Liver (tissue), 9 donors: ENCODE results near the gene CATSPERZ. TPM values are rescaled to one million over a fixed set of nuclear protein-coding genes. Genes with fewer than 3 reads are reported as not detected.

ENCODE experiments used
- DNase-seq: peaks from one replicate; pipeline ENCODE4 v3.0.0-alpha.2; 2017; ENCODE audit warnings: low spot score
- H3K27ac ChIP-seq, 2 donors: one replicate each; pipeline ENCODE4 v1.7.0; 2013; ENCODE audit warnings: inconsistent platforms in 2 of 2, low read length in 2 of 2, control low read depth in 1 of 2, low read depth in 1 of 2, mild to moderate bottlenecking in 1 of 2
- H3K27me3 ChIP-seq, 4 donors: one replicate each; pipeline versions ENCODE4 v1.6.1 to v1.7.0; 2013; ENCODE audit warnings: low read length in 3 of 4, inconsistent platforms in 1 of 4, mild to moderate bottlenecking in 1 of 4, moderate library complexity in 1 of 4; ENCODE audit not compliant: control insufficient read depth in 4 of 4, insufficient read depth in 4 of 4
- H3K36me3 ChIP-seq, 4 donors: one replicate each; pipeline versions ENCODE4 v1.6.1 to v1.7.0; 2013; ENCODE audit warnings: low read length in 3 of 4, mild to moderate bottlenecking in 3 of 4, low read depth in 1 of 4, moderate library complexity in 1 of 4; ENCODE audit not compliant: control insufficient read depth in 4 of 4, insufficient read depth in 3 of 4
- H3K4me1 ChIP-seq, 4 donors: one replicate each; pipeline versions ENCODE4 v1.6.1 to v1.7.0; 2013; ENCODE audit warnings: low read length in 3 of 4, mild to moderate bottlenecking in 3 of 4, moderate library complexity in 1 of 4; ENCODE audit not compliant: control insufficient read depth in 4 of 4, insufficient read depth in 4 of 4
- H3K4me3 ChIP-seq, 3 donors: one replicate each; pipeline versions ENCODE4 v1.6.1 to v1.7.0; 2013; ENCODE audit warnings: low read length in 3 of 3, control low read depth in 1 of 3, low read depth in 1 of 3, mild to moderate bottlenecking in 1 of 3
- H3K9ac ChIP-seq, 2 donors: one replicate each; pipeline ENCODE4 v1.7.0; 2013; ENCODE audit warnings: low read length in 2 of 2, mild to moderate bottlenecking in 2 of 2, moderate library complexity in 2 of 2, control low read depth in 1 of 2, low read depth in 1 of 2
- H3K9me3 ChIP-seq, 4 donors: one replicate each; pipeline versions ENCODE4 v1.6.1 to v1.7.0; 2013; ENCODE audit warnings: low read length in 3 of 4; ENCODE audit not compliant: control insufficient read depth in 4 of 4
- ATF3 ChIP-seq: IDR thresholded peaks from 2 replicates; pipeline ENCODE4 v1.6.1; 2016; ENCODE audit warnings: antibody characterized with exemption
- CTCF ChIP-seq: fragments of 150-350 bp; IDR thresholded peaks from 2 replicates; pipeline ENCODE4 v1.5.1; 2017; ENCODE audit warnings: improper control_type of control experiment, low read depth, low read length; ENCODE audit not compliant: missing input control
- EGR1 ChIP-seq, 2 donors: IDR thresholded peaks; 2 replicates each; pipeline ENCODE4 v1.6.1; 2016 to 2018; ENCODE audit warnings: antibody characterized with exemption in 2 of 2, low read depth in 2 of 2
- FOXA1 ChIP-seq: IDR thresholded peaks from 2 replicates; pipeline ENCODE4 v1.6.1; 2016; ENCODE audit warnings: antibody characterized with exemption
- FOXA2 ChIP-seq: IDR thresholded peaks from 2 replicates; pipeline ENCODE4 v1.6.1; 2016; ENCODE audit warnings: antibody characterized with exemption
- GABPA ChIP-seq, 2 donors: IDR thresholded peaks in 1 of 2; conservative IDR thresholded peaks in 1 of 2; 2 replicates each; pipeline ENCODE4 v1.6.1; 2016; ENCODE audit warnings: antibody characterized with exemption in 2 of 2, mild to moderate bottlenecking in 1 of 2, moderate library complexity in 1 of 2
- HNF4A ChIP-seq, 2 donors: conservative IDR thresholded peaks; 2 replicates each; pipeline ENCODE4 v1.6.1; 2016; ENCODE audit warnings: antibody characterized with exemption in 2 of 2, mild to moderate bottlenecking in 2 of 2
- HNF4G ChIP-seq: IDR thresholded peaks from 2 replicates; pipeline ENCODE4 v1.6.1; 2016; ENCODE audit warnings: antibody characterized with exemption
- JUND ChIP-seq, 2 donors: IDR thresholded peaks; 2 replicates each; pipeline ENCODE4 v1.6.1; 2016; ENCODE audit warnings: antibody characterized with exemption in 2 of 2
- MAX ChIP-seq: IDR thresholded peaks from 2 replicates; pipeline ENCODE4 v1.6.1; 2016; ENCODE audit warnings: antibody characterized with exemption
- NR2F2 ChIP-seq: IDR thresholded peaks from 2 replicates; pipeline ENCODE4 v1.6.1; 2016; ENCODE audit warnings: antibody characterized with exemption
- RAD21 ChIP-seq, 2 donors: IDR thresholded peaks; 2 replicates each; pipeline ENCODE4 v1.6.1; 2016; ENCODE audit warnings: antibody characterized with exemption in 2 of 2, mild to moderate bottlenecking in 2 of 2
- REST ChIP-seq: IDR thresholded peaks from 2 replicates; pipeline ENCODE4 v1.6.1; 2016; ENCODE audit warnings: antibody characterized with exemption, mild to moderate bottlenecking
- RXRA ChIP-seq, 2 donors: IDR thresholded peaks; 2 replicates each; pipeline ENCODE4 v1.6.1; 2017 to 2018; ENCODE audit warnings: antibody characterized with exemption in 2 of 2, mild to moderate bottlenecking in 1 of 2
- SP1 ChIP-seq: IDR thresholded peaks from 2 replicates; pipeline ENCODE4 v1.6.1; 2018; ENCODE audit warnings: antibody characterized with exemption, mild to moderate bottlenecking
- TAF1 ChIP-seq: conservative IDR thresholded peaks from 2 replicates; pipeline ENCODE4 v1.6.1; 2016; ENCODE audit warnings: antibody characterized with exemption, mild to moderate bottlenecking
- YY1 ChIP-seq: IDR thresholded peaks from 2 replicates; pipeline ENCODE4 v1.6.1; 2016; ENCODE audit warnings: antibody characterized with exemption, mild to moderate bottlenecking
- WGBS: extraction: QIAGEN DNeasy Blood & Tissue Kit; methylation state at CpG from one replicate; pipeline ENCODE4 v1.1.7; 2013; 5-methylcytosine and 5-hydroxymethylcytosine counted together
- polyA plus RNA-seq, 2 donors: library from polyadenylated mRNA; stranded (reverse) in 1 of 2; unstranded in 1 of 2; fragments of 200-250 nt in 1 of 2; fragments of >200 nt in 1 of 2; fragmentation: Nextera tagmentation in 1 of 2; extraction: Ambion mirVana in 1 of 2; gene quantifications; one replicate each; pipeline versions ENCODE4 v1.2.1 to v1.2.3, GENCODE V29; 2013 to 2015
- total RNA-seq, 2 donors: library from RNA; depleted of rRNA; stranded (reverse); fragments of >200 nt; gene quantifications; one replicate each; pipeline ENCODE4 v1.2.3, GENCODE V29; 2014
- TF ChIP-seq, protein P1 (sequence below): IDR thresholded peaks from 2 replicates; pipeline ENCODE4 v1.6.1; 2016; ENCODE audit warnings: antibody characterized with exemption
- donor health status: healthy.
- donor health status: healthy.
- donor health status: healthy.
- donor health status: healthy.
- donor health status: healthy.

CATSPERZ gene
- total and polyA plus RNA-seq, 4 donors = 0.42 TPM; not detected in 3

- H3K9ac ChIP-seq = peak within 1 kb of the TSS; percentile 84 to 87
- TF ChIP-seq MAX = no peak
- no peak for TF ChIP-seq ATF3
- TF ChIP-seq HNF4G = no peak
- TF ChIP-seq YY1 = peak; percentile 60
- TF ChIP-seq, protein P1, sequence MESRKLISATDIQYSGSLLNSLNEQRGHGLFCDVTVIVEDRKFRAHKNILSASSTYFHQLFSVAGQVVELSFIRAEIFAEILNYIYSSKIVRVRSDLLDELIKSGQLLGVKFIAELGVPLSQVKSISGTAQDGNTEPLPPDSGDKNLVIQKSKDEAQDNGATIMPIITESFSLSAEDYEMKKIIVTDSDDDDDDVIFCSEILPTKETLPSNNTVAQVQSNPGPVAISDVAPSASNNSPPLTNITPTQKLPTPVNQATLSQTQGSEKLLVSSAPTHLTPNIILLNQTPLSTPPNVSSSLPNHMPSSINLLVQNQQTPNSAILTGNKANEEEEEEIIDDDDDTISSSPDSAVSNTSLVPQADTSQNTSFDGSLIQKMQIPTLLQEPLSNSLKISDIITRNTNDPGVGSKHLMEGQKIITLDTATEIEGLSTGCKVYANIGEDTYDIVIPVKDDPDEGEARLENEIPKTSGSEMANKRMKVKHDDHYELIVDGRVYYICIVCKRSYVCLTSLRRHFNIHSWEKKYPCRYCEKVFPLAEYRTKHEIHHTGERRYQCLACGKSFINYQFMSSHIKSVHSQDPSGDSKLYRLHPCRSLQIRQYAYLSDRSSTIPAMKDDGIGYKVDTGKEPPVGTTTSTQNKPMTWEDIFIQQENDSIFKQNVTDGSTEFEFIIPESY = no peak
- TF ChIP-seq JUND (IDR thresholded peaks at IDR 0.05) = no peak
- TF ChIP-seq NR2F2 = no peak
- no peak for TF ChIP-seq HNF4A (conservative IDR thresholded peaks at IDR 0.05)
- peak; percentile 62 for TF ChIP-seq REST
- TF ChIP-seq SP1 = peak; percentile 81
- no peak for TF ChIP-seq RAD21 (IDR thresholded peaks at IDR 0.05)
- peak; percentile 28 to 47 for TF ChIP-seq EGR1 (IDR thresholded peaks at IDR 0.05; ENCODE audit: low read depth in 2 of 2)
- no peak for TF ChIP-seq FOXA2
- no peak for TF ChIP-seq CTCF
- peak in 1 of 2 donors; percentile 26 for TF ChIP-seq GABPA (IDR thresholded peaks at IDR 0.05 in 1 of 2, conservative IDR thresholded peaks at IDR 0.05 in 1 of 2)
- TF ChIP-seq FOXA1 = peak; percentile 12
- no peak for TF ChIP-seq TAF1
- peak; percentile 47 to 56 for TF ChIP-seq RXRA (IDR thresholded peaks at IDR 0.05)
- no peaks in the 10 kb centered on the region for H3K9me3 ChIP-seq
- no peaks in the 10 kb centered on the region for H3K36me3 ChIP-seq
- no peaks in the 10 kb centered on the region for H3K27me3 ChIP-seq
- under 1% methylated on average over 81 of the region's 81 CpGs for WGBS
- peak; percentile 99 for DNase-seq
- H3K4me3 ChIP-seq = peak within 1 kb of the TSS; percentile 76 to 90 (median 85)
- H3K4me1 ChIP-seq = peaks cover 4 to 49% (median 37%) of the 10 kb centered on the region in 4 donors
- H3K27ac ChIP-seq = peak within 1 kb of the TSS; percentile 94 to 98
Observed at GRCh38 chr11:64305075-64305690, 5.0 kb downstream of the CATSPERZ start, which contains the start of gene ESRRA. Gene ESRRA, plus strand, starts transcription at chr11:64305524. Its CDS starts 1,656 bp downstream, at chr11:64307180.
